GM19397 (cell line): ENCODE data around the gene VAPB.

Experiments used
- ATAC-seq: cut with Tn5 transposase; IDR thresholded peaks from one replicate; pipeline ENCODE4 v1.9.1; 2021; ENCODE audit warnings: mild to moderate bottlenecking, moderate library complexity; ENCODE audit not compliant: unreplicated experiment

Gene VAPB

GRCh38 chr20:58433759-58434158 lies 44.7 kb downstream of the VAPB start:
- no peak for ATAC-seq

- ATAC-seq: no peak
Observed at GRCh38 chr20:58434326-58434725, 45.3 kb downstream of the VAPB start.

- no peak for ATAC-seq
Observed at GRCh38 chr20:58435237-58435636, 46.2 kb downstream of the VAPB start.

- peak; percentile 69 for ATAC-seq
Observed at GRCh38 chr20:58436868-58437645, 48.0 kb downstream of the VAPB start.

- ATAC-seq: no peak
Observed at GRCh38 chr20:58438970-58439808, 50.2 kb downstream of the VAPB start.

GRCh38 chr20:58440021-58440767 lies 51.2 kb downstream of the VAPB start:
- ATAC-seq: no peak

- no peak for ATAC-seq
Observed at GRCh38 chr20:58441723-58442122, 52.7 kb downstream of the VAPB start.

GRCh38 chr20:58444746-58445255 lies 55.8 kb downstream of the VAPB start:
- no peak for ATAC-seq

GRCh38 chr20:58446264-58446959 lies 57.4 kb downstream of the VAPB start:
- ATAC-seq: no peak

GRCh38 chr20:58446960-58447265 lies 57.9 kb downstream of the VAPB start:
- ATAC-seq: no peak

- no peak for ATAC-seq
Observed at GRCh38 chr20:58447511-58448391, 58.7 kb downstream of the VAPB start.

GRCh38 chr20:58448958-58449357 lies 59.9 kb downstream of the VAPB start:
- no peak for ATAC-seq

- ATAC-seq: no peak
Observed at GRCh38 chr20:58449681-58450221, 60.7 kb downstream of the VAPB start.

- no peak for ATAC-seq
Observed at GRCh38 chr20:58450254-58450653, 61.2 kb downstream of the VAPB start.

- no peak for ATAC-seq
Observed at GRCh38 chr20:58452667-58453255, 63.7 kb downstream of the VAPB start.

GRCh38 chr20:58453391-58453790 lies 64.4 kb downstream of the VAPB start:
- ATAC-seq: no peak

GRCh38 chr20:58454460-58454859 lies 65.4 kb downstream of the VAPB start:
- ATAC-seq: no peak

GRCh38 chr20:58457083-58457695 lies 68.2 kb downstream of the VAPB start:
- ATAC-seq: no peak
